ENCODE data around the gene HEXIM2. TPM values are rescaled to one million over a fixed set of nuclear protein-coding genes. Genes with fewer than 3 reads are reported as not detected.

Gene HEXIM2
- total and polyA plus RNA-seq, 2 of the 13 experiments (the other 11 are each of a cell fraction or from before 2014, with no cell fraction given) = 27.1 to 32.4 TPM

DNA sequence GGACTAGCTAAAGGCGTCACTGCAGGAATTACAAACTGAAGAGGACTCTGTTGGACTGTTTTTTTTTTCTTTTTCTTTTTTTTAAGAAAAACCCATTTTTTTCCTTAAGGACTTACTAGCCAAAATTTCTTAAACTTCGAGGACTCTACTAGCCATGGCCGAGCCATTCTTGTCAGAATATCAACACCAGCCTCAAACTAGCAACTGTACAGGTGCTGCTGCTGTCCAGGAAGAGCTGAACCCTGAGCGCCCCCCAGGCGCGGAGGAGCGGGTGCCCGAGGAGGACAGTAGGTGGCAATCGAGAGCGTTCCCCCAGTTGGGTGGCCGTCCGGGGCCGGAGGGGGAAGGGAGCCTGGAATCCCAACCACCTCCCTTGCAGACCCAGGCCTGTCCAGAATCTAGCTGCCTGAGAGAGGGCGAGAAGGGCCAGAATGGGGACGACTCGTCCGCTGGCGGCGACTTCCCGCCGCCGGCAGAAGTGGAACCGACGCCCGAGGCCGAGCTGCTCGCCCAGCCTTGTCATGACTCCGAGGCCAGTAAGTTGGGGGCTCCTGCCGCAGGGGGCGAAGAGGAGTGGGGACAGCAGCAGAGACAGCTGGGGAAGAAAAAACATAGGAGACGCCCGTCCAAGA lies 12.5 kb upstream of the HEXIM2 start:
- WGBS (ENCODE audit: low lambda C conversion rate) = under 1% methylated on average over 32 of the region's 32 CpGs
- Histone ChIP-seq H2AFZ (ENCODE audit: low read length) (no peak overlapping the region), H3K9me3 (ENCODE audit: low read length) (no peaks in the 10 kb centered on the region), H3K4me3 (replicated peaks in 1 of 3; ENCODE audit: insufficient read depth in 1 of 3, low read depth in 2 of 3, low read length in 3 of 3) (peak overlapping the region; percentile 97 to 98 (median 97)), H3K36me3 (replicated peaks in 1 of 2; ENCODE audit: control insufficient read depth in 1 of 2, insufficient read depth in 2 of 2, low read length in 2 of 2) (no peaks in the 10 kb centered on the region; a peak in 1 of 5 replicates), H4K20me1 (ENCODE audit: insufficient read depth, low read length) (peaks cover 35% of the 10 kb centered on the region), H3K27me3 (ENCODE audit: control insufficient read depth in 1 of 2, insufficient read depth in 2 of 2, low read length in 2 of 2) (no peaks in the 10 kb centered on the region; a peak in 2 of 5 replicates), H3K79me2 (ENCODE audit: insufficient read depth, low read length) (peaks cover 36% of the 10 kb centered on the region), H3K4me1 (ENCODE audit: insufficient read depth, low read length) (peaks cover 24% of the 10 kb centered on the region), H3K27ac (ENCODE audit: extremely low read length, insufficient read depth, low read length) (peak overlapping the region; percentile 69), H3K9ac (ENCODE audit: insufficient read depth, low read depth, low read length) (peak overlapping the region; percentile 85), H3K4me2 (ENCODE audit: low read depth, low read length) (peak overlapping the region; percentile 95)
- FAIRE-seq = peak; percentile 18
- intact Hi-C loops (cut with micrococcal nuclease; ENCODE audit: unreplicated experiment) = loop anchor here (1.0 kb wide), 1 partner anchor 48 kb away; no protein-coding TSS in a partner anchor
- in situ Hi-C loops (cut with HindIII; ENCODE audit: extremely low pct_ligation_motif_present, low pct_unique_long_range_greater_than_20kb) = loop anchor here (5.0 kb wide), 2 partner anchors 48 to 98 kb away; no protein-coding TSS in a partner anchor
- peak; percentile 87 for DNase-seq (ENCODE audit: low spot score)
- ChIA-PET POLR2A (interaction anchor here (0.6 to 19.8 kb wide), 42 partner anchors 11 to 369 kb away, joined by 3 to 2487 read pairs (median 8); partner anchors contain the start of genes ACBD4, C1QL1, DCAKD and EFTUD2), CTCF (ENCODE audit: low intra/inter-chr PET ratio, low total read pairs) (interaction anchor here (1.2 to 8.5 kb wide), 5 partner anchors 10 to 48 kb away, joined by 4 to 130 read pairs (median 10); partner anchors contain the start of genes ACBD4 and HEXIM2)
- peak; percentile 71 for ATAC-seq
- no TSS peak for BruUV-seq (replicated peaks)
- TF ChIP-seq ZNF7 (CRISPR knock-in tag; IDR thresholded peaks at IDR 0.05) (no peak), TGIF2 (CRISPR knock-in tag; IDR thresholded peaks at IDR 0.05) (no peak; the same call in 1 of the 2 replicates), ZFP36 (IDR thresholded peaks at IDR 0.05; ENCODE audit: borderline replicate concordance, low read depth, low read length, partially characterized antibody) (no peak), SIX1 (CRISPR knock-in tag; IDR thresholded peaks at IDR 0.05; ENCODE audit: borderline replicate concordance) (peak; percentile 36; the same call in 1 of the 2 replicates), ONECUT2 (CRISPR knock-in tag; IDR thresholded peaks at IDR 0.05) (no peak), XBP1 (CRISPR knock-in tag; IDR thresholded peaks at IDR 0.05) (no peak), ZNF331 (CRISPR knock-in tag; IDR thresholded peaks at IDR 0.05) (peak; percentile 68), PLRG1 (conservative IDR thresholded peaks at IDR 0.05) (no peak), RFX3 (CRISPR knock-in tag; IDR thresholded peaks at IDR 0.05) (no peak), SETDB1 (CRISPR knock-in tag; IDR thresholded peaks at IDR 0.05; ENCODE audit: borderline replicate concordance) (no peak), ZKSCAN1 (IDR thresholded peaks at IDR 0.05; ENCODE audit: low read length) (no peak), ZNF264 (CRISPR knock-in tag; IDR thresholded peaks at IDR 0.05) (peak; percentile 74), ATF7-NPFF (CRISPR knock-in tag; IDR thresholded peaks at IDR 0.05; ENCODE audit: low read depth) (no peak; the same call in 1 of the 2 replicates), U2AF2 (IDR thresholded peaks at IDR 0.05; ENCODE audit: low read depth, low read length) (no peak), TSC22D2 (CRISPR knock-in tag; IDR thresholded peaks at IDR 0.05; ENCODE audit: borderline replicate concordance) (no peak), JUN (CRISPR knock-in tag; IDR thresholded peaks at IDR 0.05) (no peak)
- TF ChIP-seq, protein P1, sequence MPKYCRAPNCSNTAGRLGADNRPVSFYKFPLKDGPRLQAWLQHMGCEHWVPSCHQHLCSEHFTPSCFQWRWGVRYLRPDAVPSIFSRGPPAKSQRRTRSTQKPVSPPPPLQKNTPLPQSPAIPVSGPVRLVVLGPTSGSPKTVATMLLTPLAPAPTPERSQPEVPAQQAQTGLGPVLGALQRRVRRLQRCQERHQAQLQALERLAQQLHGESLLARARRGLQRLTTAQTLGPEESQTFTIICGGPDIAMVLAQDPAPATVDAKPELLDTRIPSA (CRISPR knock-in tag; IDR thresholded peaks at IDR 0.05; ENCODE audit: borderline replicate concordance) = no peak
- TF ChIP-seq, protein P2, sequence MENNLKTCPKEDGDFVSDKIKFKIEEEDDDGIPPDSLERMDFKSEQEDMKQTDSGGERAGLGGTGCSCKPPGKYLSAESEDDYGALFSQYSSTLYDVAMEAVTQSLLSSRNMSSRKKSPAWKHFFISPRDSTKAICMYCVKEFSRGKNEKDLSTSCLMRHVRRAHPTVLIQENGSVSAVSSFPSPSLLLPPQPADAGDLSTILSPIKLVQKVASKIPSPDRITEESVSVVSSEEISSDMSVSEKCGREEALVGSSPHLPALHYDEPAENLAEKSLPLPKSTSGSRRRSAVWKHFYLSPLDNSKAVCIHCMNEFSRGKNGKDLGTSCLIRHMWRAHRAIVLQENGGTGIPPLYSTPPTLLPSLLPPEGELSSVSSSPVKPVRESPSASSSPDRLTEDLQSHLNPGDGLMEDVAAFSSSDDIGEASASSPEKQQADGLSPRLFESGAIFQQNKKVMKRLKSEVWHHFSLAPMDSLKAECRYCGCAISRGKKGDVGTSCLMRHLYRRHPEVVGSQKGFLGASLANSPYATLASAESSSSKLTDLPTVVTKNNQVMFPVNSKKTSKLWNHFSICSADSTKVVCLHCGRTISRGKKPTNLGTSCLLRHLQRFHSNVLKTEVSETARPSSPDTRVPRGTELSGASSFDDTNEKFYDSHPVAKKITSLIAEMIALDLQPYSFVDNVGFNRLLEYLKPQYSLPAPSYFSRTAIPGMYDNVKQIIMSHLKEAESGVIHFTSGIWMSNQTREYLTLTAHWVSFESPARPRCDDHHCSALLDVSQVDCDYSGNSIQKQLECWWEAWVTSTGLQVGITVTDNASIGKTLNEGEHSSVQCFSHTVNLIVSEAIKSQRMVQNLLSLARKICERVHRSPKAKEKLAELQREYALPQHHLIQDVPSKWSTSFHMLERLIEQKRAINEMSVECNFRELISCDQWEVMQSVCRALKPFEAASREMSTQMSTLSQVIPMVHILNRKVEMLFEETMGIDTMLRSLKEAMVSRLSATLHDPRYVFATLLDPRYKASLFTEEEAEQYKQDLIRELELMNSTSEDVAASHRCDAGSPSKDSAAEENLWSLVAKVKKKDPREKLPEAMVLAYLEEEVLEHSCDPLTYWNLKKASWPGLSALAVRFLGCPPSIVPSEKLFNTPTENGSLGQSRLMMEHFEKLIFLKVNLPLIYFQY (CRISPR knock-in tag; IDR thresholded peaks at IDR 0.05; ENCODE audit: borderline replicate concordance) = no peak
- TF ChIP-seq, protein P3, sequence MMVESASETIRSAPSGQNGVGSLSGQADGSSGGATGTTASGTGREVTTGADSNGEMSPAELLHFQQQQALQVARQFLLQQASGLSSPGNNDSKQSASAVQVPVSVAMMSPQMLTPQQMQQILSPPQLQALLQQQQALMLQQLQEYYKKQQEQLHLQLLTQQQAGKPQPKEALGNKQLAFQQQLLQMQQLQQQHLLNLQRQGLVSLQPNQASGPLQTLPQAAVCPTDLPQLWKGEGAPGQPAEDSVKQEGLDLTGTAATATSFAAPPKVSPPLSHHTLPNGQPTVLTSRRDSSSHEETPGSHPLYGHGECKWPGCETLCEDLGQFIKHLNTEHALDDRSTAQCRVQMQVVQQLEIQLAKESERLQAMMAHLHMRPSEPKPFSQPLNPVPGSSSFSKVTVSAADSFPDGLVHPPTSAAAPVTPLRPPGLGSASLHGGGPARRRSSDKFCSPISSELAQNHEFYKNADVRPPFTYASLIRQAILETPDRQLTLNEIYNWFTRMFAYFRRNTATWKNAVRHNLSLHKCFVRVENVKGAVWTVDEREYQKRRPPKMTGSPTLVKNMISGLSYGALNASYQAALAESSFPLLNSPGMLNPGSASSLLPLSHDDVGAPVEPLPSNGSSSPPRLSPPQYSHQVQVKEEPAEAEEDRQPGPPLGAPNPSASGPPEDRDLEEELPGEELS (CRISPR knock-in tag; IDR thresholded peaks at IDR 0.05) = peak; percentile 28; the same call in 1 of the 2 replicates
